Activated CD8-positive, alpha-beta T cell treated with anti-CD3 and anti-CD28 coated beads for 36 hours (primary cell): ENCODE results near the gene URI1. TPM values are rescaled to one million over a fixed set of nuclear protein-coding genes. Genes with fewer than 3 reads are reported as not detected.

Experiments used
- ATAC-seq: fragments of 200-7000 bp; cut with Tn5 transposase; one replicate; pipeline ENCODE4 v1.10.0; 2021; ENCODE audit warnings: mild to moderate bottlenecking, moderate library complexity
- CTCF ChIA-PET: fragments of 350-600 bp; sonication (Branson Sonifier 250); formaldehyde crosslinking; loops from one replicate; lab custom pipeline; 2021; ENCODE audit warnings: antibody characterized with exemption; lab: Charles Lee
- POLR2A ChIA-PET: fragments of 350-600 bp; sonication (Branson Sonifier 250); formaldehyde crosslinking; loops from one replicate; lab custom pipeline; 2021; ENCODE audit warnings: antibody characterized with exemption; lab: Charles Lee
- DNase-seq: peaks from one replicate; pipeline ENCODE4 v3.0.0-alpha.2; 2020
- H3K27ac Mint-ChIP-seq: one replicate; pipeline ENCODE4 v1.8.0; 2021; ENCODE audit warnings: mild to moderate bottlenecking, mixed read lengths
- H3K27me3 Mint-ChIP-seq: one replicate; pipeline ENCODE4 v1.8.0; 2021; ENCODE audit warnings: mixed read lengths
- H3K36me3 Mint-ChIP-seq: one replicate; pipeline ENCODE4 v1.8.0; 2021; ENCODE audit warnings: low read depth, mixed read lengths
- H3K4me1 Mint-ChIP-seq: one replicate; pipeline ENCODE4 v1.8.0; 2021; ENCODE audit warnings: low read depth, mixed read lengths
- H3K4me3 Mint-ChIP-seq: one replicate; pipeline ENCODE4 v1.8.0; 2021; ENCODE audit warnings: mild to moderate bottlenecking, moderate library complexity, mixed read lengths
- H3K9me3 Mint-ChIP-seq: one replicate; pipeline ENCODE4 v1.8.0; 2021; ENCODE audit warnings: mixed read lengths
- CTCF ChIP-seq: fragments of 200-600 bp; IDR thresholded peaks from one replicate; pipeline ENCODE4 v1.8.0; 2022; ENCODE audit warnings: antibody characterized with exemption, mild to moderate bottlenecking
- intact Hi-C: fragments of 100-400 bp; cut with micrococcal nuclease; formaldehyde crosslinking; loops from one replicate; pipeline ENCODE4 v1.10.0; 2022
- total RNA-seq, 2 experiments: library from RNA; stranded (reverse); gene quantifications; one replicate each; pipeline ENCODE4 v1.2.3, GENCODE V29; 2021

The URI1 gene
- total RNA-seq, 2 experiments from 2014 or later = 65.5 to 71.1 TPM

GRCh38 chr19:30052122-30053075 lies 110.4 kb downstream of the URI1 start:
- Mint-ChIP-seq H3K27ac (no peak overlapping the region), H3K4me1 (no peaks in the 10 kb centered on the region), H3K27me3 (no peaks in the 10 kb centered on the region), H3K36me3 (no peaks in the 10 kb centered on the region), H3K9me3 (no peaks in the 10 kb centered on the region), H3K4me3 (no peak overlapping the region)
- ATAC-seq = no peak
- TF ChIP-seq CTCF = no peak
- ChIA-PET POLR2A (no interaction called here), CTCF (no interaction called here)
- intact Hi-C loops = no loop called here
- no peak for DNase-seq

GRCh38 chr19:30053558-30053957 lies 111.5 kb downstream of the URI1 start:
- H3K4me1 Mint-ChIP-seq = no peaks in the 10 kb centered on the region
- ATAC-seq = no peak
- no peak overlapping the region for H3K4me3 Mint-ChIP-seq
- intact Hi-C loops = no loop called here
- DNase-seq = no peak
- no peaks in the 10 kb centered on the region for H3K27me3 Mint-ChIP-seq
- no peaks in the 10 kb centered on the region for H3K36me3 Mint-ChIP-seq
- H3K9me3 Mint-ChIP-seq = no peaks in the 10 kb centered on the region
- TF ChIP-seq CTCF = no peak
- ChIA-PET CTCF (no interaction called here), POLR2A (no interaction called here)
- H3K27ac Mint-ChIP-seq = no peak overlapping the region

- Mint-ChIP-seq H3K9me3 (no peaks in the 10 kb centered on the region), H3K27ac (no peak overlapping the region), H3K4me3 (no peak overlapping the region), H3K36me3 (no peaks in the 10 kb centered on the region), H3K4me1 (no peaks in the 10 kb centered on the region), H3K27me3 (no peaks in the 10 kb centered on the region)
- ChIA-PET CTCF (no interaction called here), POLR2A (no interaction called here)
- no peak for TF ChIP-seq CTCF
- no peak for ATAC-seq
- DNase-seq = no peak
- intact Hi-C loops = no loop called here
These were observed 112.2 kb downstream of the URI1 start for GRCh38 chr19:30054210-30054609.

- Mint-ChIP-seq H3K4me3 (no peak overlapping the region), H3K27ac (no peak overlapping the region), H3K36me3 (no peaks in the 10 kb centered on the region), H3K9me3 (no peaks in the 10 kb centered on the region), H3K27me3 (no peaks in the 10 kb centered on the region), H3K4me1 (no peaks in the 10 kb centered on the region)
- ChIA-PET POLR2A (no interaction called here), CTCF (no interaction called here)
- no peak for TF ChIP-seq CTCF
- ATAC-seq = no peak
- DNase-seq = no peak
- intact Hi-C loops = no loop called here
These were observed 114.5 kb downstream of the URI1 start for GRCh38 chr19:30056580-30056979.

GRCh38 chr19:30059741-30060457 lies 117.9 kb downstream of the URI1 start:
- no peak for TF ChIP-seq CTCF
- no peak for DNase-seq
- no peaks in the 10 kb centered on the region for H3K36me3 Mint-ChIP-seq
- POLR2A ChIA-PET = no interaction called here
- no peak for ATAC-seq
- H3K4me3 Mint-ChIP-seq = no peak overlapping the region
- no peaks in the 10 kb centered on the region for H3K27me3 Mint-ChIP-seq
- no peaks in the 10 kb centered on the region for H3K9me3 Mint-ChIP-seq
- H3K4me1 Mint-ChIP-seq = no peaks in the 10 kb centered on the region
- CTCF ChIA-PET = no interaction called here
- H3K27ac Mint-ChIP-seq = no peak overlapping the region
- intact Hi-C loops = no loop called here
